Transverse colon (tissue), 4 donors: Measurements from ENCODE around the gene FOXP2.

Experiments used
- CTCF ChIP-seq, 5 experiments: fragments of 200-600 bp in 3 of 5; fragments of 450-650 bp in 2 of 5; sonication (generic) in 3 of 5; IDR thresholded peaks; 1 replicate in 2 of 5; 2 replicates in 3 of 5; pipeline ENCODE4 v1.5.1; 2016 to 2017; ENCODE audit warnings: antibody characterized with exemption in 5 of 5, inconsistent platforms in 3 of 5, mild to moderate bottlenecking in 2 of 5, moderate library complexity in 1 of 5
- EP300 ChIP-seq: sonication (generic); formaldehyde crosslinking; IDR thresholded peaks from one replicate; pipeline ENCODE4 v1.6.1; 2017; ENCODE audit warnings: antibody characterized with exemption, low read depth
- POLR2AphosphoS5 ChIP-seq, 3 donors: sonication (generic); formaldehyde crosslinking; IDR thresholded peaks; one replicate each; pipeline ENCODE4 v1.6.1; 2016; ENCODE audit warnings: antibody characterized with exemption in 3 of 3

GRCh38 chr7:114487174-114487573 lies 72.6 kb downstream of the FOXP2 start:
- no peak for TF ChIP-seq POLR2AphosphoS5 (IDR thresholded peaks at IDR 0.05)
- TF ChIP-seq EP300, result no peak
- no peak for TF ChIP-seq CTCF (IDR thresholded peaks at IDR 0.05)
